Glutamatergic neuron (in vitro differentiated cells): ENCODE measurements around the gene RASAL2. TPM values are rescaled to one million over a fixed set of nuclear protein-coding genes. Genes with fewer than 3 reads are reported as not detected.
"Not testable (repeated sequence)": the region's sequence is repeated elsewhere in the genome, so short reads cannot be mapped to it uniquely, and the experiment has no call there.

Experiments
- DNase-seq: peaks from one replicate; pipeline ENCODE4 v3.0.0; 2022
- H3K27ac Mint-ChIP-seq: one replicate; pipeline ENCODE4 v1.8.0; 2020; ENCODE audit warnings: mild to moderate bottlenecking, mixed read lengths, inconsistent platforms; ENCODE audit not compliant: unreplicated experiment
- H3K27me3 Mint-ChIP-seq: one replicate; pipeline ENCODE4 v1.8.0; 2020; ENCODE audit warnings: mild to moderate bottlenecking, moderate library complexity, mixed read lengths, inconsistent platforms; ENCODE audit not compliant: unreplicated experiment
- H3K36me3 Mint-ChIP-seq: one replicate; pipeline ENCODE4 v1.8.0; 2020; ENCODE audit warnings: mild to moderate bottlenecking, mixed read lengths, inconsistent platforms; ENCODE audit not compliant: unreplicated experiment
- H3K4me1 Mint-ChIP-seq: one replicate; pipeline ENCODE4 v1.8.0; 2020; ENCODE audit warnings: mild to moderate bottlenecking, low read depth, mixed read lengths, inconsistent platforms; ENCODE audit not compliant: unreplicated experiment
- H3K4me3 Mint-ChIP-seq: one replicate; pipeline ENCODE4 v1.8.0; 2020; ENCODE audit warnings: mild to moderate bottlenecking, mixed read lengths, inconsistent platforms; ENCODE audit not compliant: unreplicated experiment
- H3K9me3 Mint-ChIP-seq: one replicate; pipeline ENCODE4 v1.8.0; 2020; ENCODE audit warnings: mild to moderate bottlenecking, moderate library complexity, mixed read lengths, inconsistent platforms; ENCODE audit not compliant: unreplicated experiment
- total RNA-seq: library from RNA; stranded (reverse); fragmentation: NEBNext Ultra II Directional; extraction: Animal tissue kit (Norgen Biotek cat#: 25700); gene quantifications from one replicate; pipeline ENCODE4 v1.2.1, GENCODE V29; 2021; ENCODE audit not compliant: unreplicated experiment
- TF ChIP-seq, protein P1 (sequence below): fragments of 200-600 bp; sonication (generic); IDR thresholded peaks from one replicate; pipeline ENCODE4 v1.5.0; 2021; ENCODE audit not compliant: partially characterized antibody, unreplicated experiment

RASAL2 gene
- total RNA-seq, 1 donor from 2014 or later: 12.4 TPM

DNA sequence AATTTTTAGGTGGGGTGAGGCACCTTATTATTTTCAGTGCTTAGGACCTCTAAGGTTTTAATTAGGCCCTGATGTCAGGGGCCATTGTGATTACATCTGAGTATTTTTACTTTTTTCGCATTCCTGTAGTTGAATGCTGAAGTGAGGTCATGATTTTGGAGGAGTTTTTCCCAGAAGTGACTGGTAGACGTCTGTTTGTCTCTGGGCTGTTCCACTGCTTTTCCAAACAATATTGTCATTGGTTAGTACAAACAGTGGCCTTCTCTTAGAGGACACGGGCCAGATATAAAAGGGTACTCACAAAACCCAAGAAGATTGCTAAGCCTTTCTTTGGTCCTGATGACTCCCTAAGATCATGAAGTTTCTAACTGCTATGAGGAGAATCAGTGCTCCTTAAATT, 7.6 kb upstream of the RASAL2 start:
- H3K36me3 Mint-ChIP-seq: no peaks in the 10 kb centered on the region
- no peak overlapping the region for H3K4me3 Mint-ChIP-seq
- H3K4me1 Mint-ChIP-seq: no peaks in the 10 kb centered on the region
- no peaks in the 10 kb centered on the region for H3K9me3 Mint-ChIP-seq
- peaks cover 2% of the 10 kb centered on the region for H3K27me3 Mint-ChIP-seq
- TF ChIP-seq, protein P1, sequence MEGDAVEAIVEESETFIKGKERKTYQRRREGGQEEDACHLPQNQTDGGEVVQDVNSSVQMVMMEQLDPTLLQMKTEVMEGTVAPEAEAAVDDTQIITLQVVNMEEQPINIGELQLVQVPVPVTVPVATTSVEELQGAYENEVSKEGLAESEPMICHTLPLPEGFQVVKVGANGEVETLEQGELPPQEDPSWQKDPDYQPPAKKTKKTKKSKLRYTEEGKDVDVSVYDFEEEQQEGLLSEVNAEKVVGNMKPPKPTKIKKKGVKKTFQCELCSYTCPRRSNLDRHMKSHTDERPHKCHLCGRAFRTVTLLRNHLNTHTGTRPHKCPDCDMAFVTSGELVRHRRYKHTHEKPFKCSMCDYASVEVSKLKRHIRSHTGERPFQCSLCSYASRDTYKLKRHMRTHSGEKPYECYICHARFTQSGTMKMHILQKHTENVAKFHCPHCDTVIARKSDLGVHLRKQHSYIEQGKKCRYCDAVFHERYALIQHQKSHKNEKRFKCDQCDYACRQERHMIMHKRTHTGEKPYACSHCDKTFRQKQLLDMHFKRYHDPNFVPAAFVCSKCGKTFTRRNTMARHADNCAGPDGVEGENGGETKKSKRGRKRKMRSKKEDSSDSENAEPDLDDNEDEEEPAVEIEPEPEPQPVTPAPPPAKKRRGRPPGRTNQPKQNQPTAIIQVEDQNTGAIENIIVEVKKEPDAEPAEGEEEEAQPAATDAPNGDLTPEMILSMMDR: no peak
- no peak for DNase-seq
- H3K27ac Mint-ChIP-seq: no peak overlapping the region

DNA sequence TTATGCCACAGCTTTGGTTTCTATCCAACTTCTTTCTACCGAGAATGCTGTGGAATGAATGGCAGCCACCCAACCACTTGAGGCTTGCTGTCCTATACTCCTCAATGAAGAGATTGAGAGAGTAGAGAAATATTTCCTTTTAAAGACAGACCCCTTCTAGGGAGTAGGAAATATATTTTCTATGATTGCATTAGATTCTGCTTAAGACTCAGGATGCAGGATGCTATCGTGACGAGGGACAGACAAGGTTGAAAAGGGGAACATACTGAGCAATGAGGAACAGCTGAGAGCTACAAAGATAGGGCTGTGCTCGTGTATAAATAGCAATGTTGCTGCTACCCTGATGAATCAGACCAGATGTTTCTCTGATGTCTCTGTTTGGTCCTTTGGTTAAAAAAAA, 7.1 kb upstream of the RASAL2 start:
- no peak overlapping the region for H3K27ac Mint-ChIP-seq
- TF ChIP-seq, protein P1: no peak
- H3K4me3 Mint-ChIP-seq: no peak overlapping the region
- H3K9me3 Mint-ChIP-seq: no peaks in the 10 kb centered on the region
- peaks cover 2% of the 10 kb centered on the region for H3K27me3 Mint-ChIP-seq
- H3K4me1 Mint-ChIP-seq: no peaks in the 10 kb centered on the region
- no peaks in the 10 kb centered on the region for H3K36me3 Mint-ChIP-seq
- no peak for DNase-seq

DNA sequence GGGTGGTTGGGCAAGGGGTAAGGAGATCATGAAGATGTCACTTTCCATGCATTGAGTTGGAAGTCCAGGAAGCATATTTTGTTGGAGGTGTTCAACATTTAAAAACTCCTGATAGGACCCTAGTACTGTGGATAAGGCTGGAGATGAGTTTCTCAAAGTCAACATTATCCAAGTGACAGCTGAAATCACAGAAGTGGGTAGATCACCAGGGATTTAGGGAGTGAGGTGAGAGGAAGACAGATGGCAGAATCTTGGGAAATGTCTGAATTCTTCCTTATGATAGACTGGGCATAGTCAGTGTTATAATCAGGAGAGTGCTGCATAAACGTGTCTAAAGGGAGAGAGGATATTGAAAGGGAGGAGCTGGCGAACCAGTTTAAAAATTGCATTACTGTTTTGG, 5.3 kb upstream of the RASAL2 start:
- peaks cover 7% of the 10 kb centered on the region for H3K27me3 Mint-ChIP-seq
- H3K27ac Mint-ChIP-seq: no peak overlapping the region
- H3K9me3 Mint-ChIP-seq: peaks cover 4% of the 10 kb centered on the region
- DNase-seq: no peak
- no peak overlapping the region for H3K4me3 Mint-ChIP-seq
- H3K4me1 Mint-ChIP-seq: peaks cover 4% of the 10 kb centered on the region
- TF ChIP-seq, protein P1: no peak
- no peaks in the 10 kb centered on the region for H3K36me3 Mint-ChIP-seq

DNA sequence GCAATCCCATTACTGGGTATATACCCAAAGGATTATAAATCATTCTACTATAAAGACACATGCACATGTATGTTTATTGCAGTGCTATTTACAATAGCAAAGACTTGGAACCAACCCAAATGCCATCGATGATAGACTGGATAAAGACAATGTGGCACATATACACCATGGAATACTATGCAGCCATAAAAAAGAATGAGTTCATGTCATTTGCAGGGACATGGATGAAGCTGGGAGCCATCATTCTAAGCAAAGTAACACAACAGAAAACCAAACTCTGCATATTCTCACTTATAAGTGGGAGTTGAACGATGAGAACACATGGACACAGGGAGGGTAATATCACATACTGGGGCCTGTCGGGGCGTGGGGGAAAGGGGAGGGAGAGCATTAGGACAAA, 2.5 kb upstream of the RASAL2 start:
- not testable (repeated sequence) for H3K27me3 Mint-ChIP-seq, H3K4me3 Mint-ChIP-seq, H3K9me3 Mint-ChIP-seq, DNase-seq, H3K27ac Mint-ChIP-seq, H3K36me3 Mint-ChIP-seq
- peaks cover 11% of the 10 kb centered on the region for H3K4me1 Mint-ChIP-seq

DNA sequence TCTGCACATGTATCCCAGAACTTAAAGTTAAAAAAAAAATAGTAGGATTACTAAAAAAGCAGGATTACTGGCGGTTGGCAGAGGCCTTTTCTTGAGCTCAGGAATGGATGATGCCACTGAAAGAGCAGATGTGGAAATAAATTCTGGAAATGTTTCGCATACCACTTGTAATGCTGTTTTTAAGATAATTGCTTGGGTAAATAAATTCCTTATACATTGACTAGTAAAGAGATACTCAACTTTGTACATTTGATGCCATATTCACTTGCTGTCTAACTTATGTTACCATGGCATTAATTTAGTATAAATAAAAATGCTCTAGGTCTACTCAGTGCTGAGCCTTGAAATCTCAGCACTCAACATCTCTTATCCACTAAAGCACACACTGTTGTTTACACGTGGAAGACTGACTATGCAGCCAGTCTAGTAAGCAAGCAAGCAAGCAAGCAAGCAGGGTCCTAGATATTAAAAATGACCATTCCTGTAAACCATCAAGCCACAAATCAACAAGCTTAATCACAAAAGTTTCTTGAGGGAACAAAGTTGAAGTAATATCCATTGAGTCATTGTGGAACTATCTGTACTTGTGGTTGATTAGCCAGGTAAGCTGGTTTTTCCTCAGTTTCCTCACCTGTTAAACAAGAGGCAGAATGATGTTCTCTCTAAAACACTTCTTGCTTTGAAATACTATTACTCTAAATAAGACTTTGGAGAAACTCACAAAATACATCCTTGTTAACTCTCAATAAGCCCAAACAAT, 1.7 kb upstream of the RASAL2 start:
- Mint-ChIP-seq H3K4me3 (peak overlapping the region; percentile 95), H3K27ac (no peak overlapping the region), H3K27me3 (peaks cover 7% of the 10 kb centered on the region), H3K36me3 (no peaks in the 10 kb centered on the region), H3K9me3 (peaks cover 9% of the 10 kb centered on the region), H3K4me1 (peaks cover 11% of the 10 kb centered on the region)
- no peak for DNase-seq
- TF ChIP-seq, protein P1: no peak
